HepG2 (cell line): ENCODE results near the gene LY6G5B. TPM values are rescaled to one million over a fixed set of nuclear protein-coding genes. Genes with fewer than 3 reads are reported as not detected.
"Not testable (repeated sequence)": the region's sequence is repeated elsewhere in the genome, so short reads cannot be mapped to it uniquely, and the experiment has no call there.

Source experiments
- ATAC-seq: fragments of 200-7000 bp; cut with Tn5 transposase; 3 replicates; pipeline ENCODE4 v1.9.1; 2020; ENCODE audit warnings: mild to moderate bottlenecking, moderate library complexity
- BruUV-seq: library from RNA; stranded (reverse); fragments of 400-500 nt; replicated peaks from 2 replicates; lab custom pipeline; 2021; lab: Mats Ljungman, UMichigan
- CTCF ChIA-PET: fragments of 300-600 bp; formaldehyde crosslinking; extraction: SDS; loops from one replicate; lab custom pipeline; 2021; ENCODE audit warnings: low total read pairs, inconsistent platforms, low intra/inter-chr PET ratio; lab: Yijun Ruan, JAX
- POLR2A ChIA-PET: fragments of 350-600 bp; sonication (Branson Sonifier 250); formaldehyde crosslinking; loops from one replicate; lab custom pipeline; 2020; ENCODE audit warnings: antibody characterized with exemption, inconsistent platforms; lab: Yijun Ruan, JAX
- DNase-seq: peaks from one replicate; pipeline ENCODE4 v3.0.0-alpha.2; 2015; ENCODE audit warnings: low spot score
- FAIRE-seq: peaks from 3 replicates; lab custom pipeline; 2011; peaks lifted over from hg19 to GRCh38; lab: Jason Lieb, UNC
- H2AFZ ChIP-seq: one replicate; pipeline ENCODE4 v1.6.1; 2011; ENCODE audit warnings: low read length, inconsistent platforms
- H3K27ac ChIP-seq: fragments of 300-600 bp; 3 replicates; pipeline ENCODE4 v1.8.0; 2011; ENCODE audit warnings: mixed run types, mild to moderate bottlenecking, mixed read lengths, low read length, inconsistent platforms; ENCODE audit not compliant: insufficient read depth; ENCODE audit errors: extremely low read length
- H3K27me3 ChIP-seq, 2 experiments: fragments of 200-600 bp in 1 of 2; 2 replicates in 1 of 2; 3 replicates in 1 of 2; pipeline versions ENCODE4 v1.6.0 to v1.8.0; 2011; ENCODE audit warnings: low read length in 2 of 2, mild to moderate bottlenecking in 2 of 2, moderate library complexity in 2 of 2, inconsistent platforms in 1 of 2; ENCODE audit not compliant: insufficient read depth in 2 of 2, control insufficient read depth in 1 of 2
- H3K36me3 ChIP-seq, 2 experiments: fragments of 200-600 bp in 1 of 2; replicated peaks in 1 of 2; 2 replicates in 1 of 2; 3 replicates in 1 of 2; pipeline versions ENCODE4 v1.5.1 to v1.8.0; 2011; ENCODE audit warnings: low read length in 2 of 2, inconsistent platforms in 1 of 2; ENCODE audit not compliant: insufficient read depth in 2 of 2, control insufficient read depth in 1 of 2
- H3K4me1 ChIP-seq: 2 replicates; pipeline ENCODE4 v1.5.1; 2012; ENCODE audit warnings: low read length, inconsistent platforms; ENCODE audit not compliant: insufficient read depth
- H3K4me2 ChIP-seq: 2 replicates; pipeline ENCODE4 v1.6.0; 2011; ENCODE audit warnings: low read depth, low read length, inconsistent platforms
- H3K4me3 ChIP-seq, 3 experiments: fragments of 200-600 bp in 1 of 3; sonication (generic), shearing (Covaris generic) in 1 of 3; replicated peaks in 1 of 3; 2 replicates each; pipeline ENCODE4 v1.5.1; 2011 to 2016; ENCODE audit warnings: low read length in 3 of 3, inconsistent platforms in 2 of 3, low read depth in 2 of 3, mild to moderate bottlenecking in 2 of 3, control low read depth in 1 of 3, mixed read lengths in 1 of 3; ENCODE audit not compliant: insufficient read depth in 1 of 3
- H3K79me2 ChIP-seq: one replicate; pipeline ENCODE4 v1.6.1; 2011; ENCODE audit warnings: low read length, inconsistent platforms; ENCODE audit not compliant: insufficient read depth
- H3K9ac ChIP-seq: 2 replicates; pipeline ENCODE4 v1.6.0; 2011; ENCODE audit warnings: mild to moderate bottlenecking, low read depth, low read length, inconsistent platforms; ENCODE audit not compliant: insufficient read depth
- H3K9me3 ChIP-seq: 2 replicates; pipeline ENCODE4 v1.5.1; 2012; ENCODE audit warnings: mild to moderate bottlenecking, low read length
- H4K20me1 ChIP-seq: 2 replicates; pipeline ENCODE4 v1.6.0; 2011; ENCODE audit warnings: inconsistent platforms, mild to moderate bottlenecking, low read length, moderate library complexity; ENCODE audit not compliant: insufficient read depth
- BRD4 ChIP-seq: sonication (generic); formaldehyde crosslinking; IDR thresholded peaks from 2 replicates; pipeline ENCODE4 v1.4.0; 2020; ENCODE audit warnings: missing genetic modification reagents
- CEBPG ChIP-seq: IDR thresholded peaks from 2 replicates; pipeline ENCODE4 v1.6.1; 2016
- ZNF121 ChIP-seq: sonication (generic); formaldehyde crosslinking; IDR thresholded peaks from 2 replicates; pipeline ENCODE4 v1.5.0; 2020; ENCODE audit warnings: mild to moderate bottlenecking, missing genetic modification reagents
- ZNF292 ChIP-seq: sonication (generic); formaldehyde crosslinking; IDR thresholded peaks from 2 replicates; pipeline ENCODE4 v1.8.1; 2022; ENCODE audit warnings: mild to moderate bottlenecking, low read depth, missing genetic modification reagents, borderline replicate concordance
- whole genome bisulfite sequencing: methylation state at CpG from one replicate; pipeline ENCODE4 v1.1.6; 2017; ENCODE audit warnings: low lambda C conversion rate; 5-methylcytosine and 5-hydroxymethylcytosine counted together
- in situ Hi-C: cut with HindIII; loops from 2 replicates; pipeline ENCODE4 v1.10.0; 2017; ENCODE audit warnings: low pct_unique_long_range_greater_than_20kb; ENCODE audit not compliant: extremely low pct_ligation_motif_present
- intact Hi-C: fragments of 100-400 bp; cut with micrococcal nuclease; formaldehyde crosslinking; loops from one replicate; pipeline ENCODE4 v1.10.0; 2022; ENCODE audit not compliant: unreplicated experiment
- polyA plus RNA-seq, 8 experiments: library from polyadenylated mRNA; depleted of rRNA in 3 of 8; stranded (reverse) in 7 of 8; unstranded in 1 of 8; fragments of >200 nt; fragmentation: Illumina TruSeq in 4 of 8; extraction: Trizol in 4 of 8; gene quantifications; 2 replicates each; pipeline versions ENCODE4 v1.2.1 to v1.2.3, GENCODE V29; 2011 to 2016; ENCODE audit warnings: low read depth in 4 of 8, missing spikeins in 1 of 8, mixed read lengths in 1 of 8; ENCODE audit not compliant: insufficient read depth in 1 of 8
- total RNA-seq, 5 experiments: library from RNA; depleted of rRNA; stranded (reverse); fragments of >200 nt; fragmentation: Illumina TruSeq; extraction: Trizol; gene quantifications; 2 replicates each; pipeline ENCODE4 v1.2.3, GENCODE V29; 2016; ENCODE audit warnings: low read depth in 1 of 5
- TF ChIP-seq, protein P1 (sequence below): sonication (generic); formaldehyde crosslinking; IDR thresholded peaks from 2 replicates; pipeline ENCODE4 v1.5.0; 2020; ENCODE audit warnings: mild to moderate bottlenecking, missing genetic modification reagents
- TF ChIP-seq, protein P2 (sequence below): sonication (generic); formaldehyde crosslinking; IDR thresholded peaks from 2 replicates; pipeline ENCODE4 v1.4.0; 2020; ENCODE audit warnings: missing genetic modification reagents, mild to moderate bottlenecking, borderline replicate concordance

LY6G5B gene
- total and polyA plus RNA-seq, 2 of the 13 experiments (the other 11 are each of a cell fraction or from before 2014, with no cell fraction given): 7.8 to 15.7 TPM

DNA sequence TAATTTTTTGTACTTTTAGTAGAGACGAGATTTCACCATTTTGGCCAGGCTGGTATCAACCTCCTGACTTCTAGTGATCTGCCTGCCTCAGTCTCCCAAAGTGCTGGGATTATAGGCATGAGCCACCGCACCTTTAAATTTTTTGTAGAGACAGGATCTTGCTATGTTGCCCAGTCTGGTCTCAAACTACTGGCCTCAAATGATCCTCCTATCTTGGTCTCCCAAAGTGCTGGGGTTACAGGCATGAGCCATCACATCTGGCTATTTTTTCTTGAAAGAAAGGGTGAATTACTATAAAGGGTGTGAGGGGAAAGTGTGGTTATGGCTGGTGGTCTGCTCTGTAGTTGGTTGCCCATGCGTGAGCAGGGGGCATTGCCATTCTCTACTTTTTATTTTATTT is 38.4 kb downstream of the LY6G5B start:
- in situ Hi-C loops (no loop called here), intact Hi-C loops (no loop called here)
- Histone ChIP-seq H2AFZ (no peak overlapping the region), H3K9me3 (no peaks in the 10 kb centered on the region), H3K36me3 (no peaks in the 10 kb centered on the region), H3K9ac (no peak overlapping the region), H4K20me1 (no peaks in the 10 kb centered on the region), H3K4me3 (no peak overlapping the region), H3K4me1 (peaks cover 18% of the 10 kb centered on the region), H3K27ac (no peak overlapping the region), H3K27me3 (peaks cover 9 to 35% of the 10 kb centered on the region in 2 experiments; a peak in 3 of 5 replicates), H3K4me2 (no peak overlapping the region), H3K79me2 (no peaks in the 10 kb centered on the region)
- no peak for ATAC-seq
- 85% methylated on average over 3 of the region's 3 CpGs for WGBS
- FAIRE-seq: no peak
- POLR2A ChIA-PET: interaction anchor here (1.2 kb wide), 1 partner anchor 237 kb away, joined by 3 read pairs; the partner anchor contains the start of gene CFB
- TF ChIP-seq BRD4 (CRISPR knock-in tag): no peak
- peak; percentile 76 for TF ChIP-seq ZNF121 (CRISPR knock-in tag)
- no peak for DNase-seq
- BruUV-seq: no TSS peak
- CTCF ChIA-PET: no interaction called here

DNA sequence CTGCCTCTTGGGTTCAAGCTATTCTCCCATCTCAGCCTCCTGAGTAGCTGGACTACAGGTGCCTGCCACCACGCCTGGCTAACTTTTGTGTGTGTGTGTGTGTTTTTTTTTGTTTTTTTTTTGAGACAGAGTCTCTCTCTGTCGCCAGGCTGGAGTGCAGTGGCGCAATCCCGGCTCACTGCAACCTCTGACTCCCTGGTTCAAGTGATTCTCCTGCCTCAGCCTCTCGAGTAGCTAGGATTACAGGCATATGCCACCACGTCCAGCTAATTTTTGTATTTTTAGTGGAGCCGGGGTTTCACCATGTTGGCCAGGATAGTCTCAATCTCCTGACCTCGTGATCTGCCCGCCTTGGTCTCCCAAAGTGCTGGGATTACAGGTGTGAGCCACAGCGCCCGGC is 39.4 kb downstream of the LY6G5B start:
- POLR2A ChIA-PET: interaction anchor here (1.1 kb wide), 1 partner anchor 57 kb away, joined by 4 read pairs; no protein-coding TSS in a partner anchor
- H2AFZ ChIP-seq, H3K9me3 ChIP-seq, H3K36me3 ChIP-seq, H3K9ac ChIP-seq, H3K27ac ChIP-seq, H3K4me2 ChIP-seq, ATAC-seq, DNase-seq, BruUV-seq, intact Hi-C loops, in situ Hi-C loops, FAIRE-seq, CTCF ChIA-PET, H3K4me3 ChIP-seq, H4K20me1 ChIP-seq, H3K79me2 ChIP-seq: not testable (repeated sequence)
- TF ChIP-seq ZNF292 (0 out of 2 replicates have a peak, but pooled peaks have one; percentile 32), CEBPG (CRISPR knock-in tag) (peak; percentile 64)
- TF ChIP-seq, protein P1, sequence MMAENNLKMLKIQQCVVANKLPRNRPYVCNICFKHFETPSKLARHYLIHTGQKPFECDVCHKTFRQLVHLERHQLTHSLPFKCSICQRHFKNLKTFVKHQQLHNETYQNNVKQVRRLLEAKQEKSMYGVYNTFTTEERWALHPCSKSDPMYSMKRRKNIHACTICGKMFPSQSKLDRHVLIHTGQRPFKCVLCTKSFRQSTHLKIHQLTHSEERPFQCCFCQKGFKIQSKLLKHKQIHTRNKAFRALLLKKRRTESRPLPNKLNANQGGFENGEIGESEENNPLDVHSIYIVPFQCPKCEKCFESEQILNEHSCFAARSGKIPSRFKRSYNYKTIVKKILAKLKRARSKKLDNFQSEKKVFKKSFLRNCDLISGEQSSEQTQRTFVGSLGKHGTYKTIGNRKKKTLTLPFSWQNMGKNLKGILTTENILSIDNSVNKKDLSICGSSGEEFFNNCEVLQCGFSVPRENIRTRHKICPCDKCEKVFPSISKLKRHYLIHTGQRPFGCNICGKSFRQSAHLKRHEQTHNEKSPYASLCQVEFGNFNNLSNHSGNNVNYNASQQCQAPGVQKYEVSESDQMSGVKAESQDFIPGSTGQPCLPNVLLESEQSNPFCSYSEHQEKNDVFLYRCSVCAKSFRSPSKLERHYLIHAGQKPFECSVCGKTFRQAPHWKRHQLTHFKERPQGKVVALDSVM (CRISPR knock-in tag): 0 out of 2 replicates have a peak, but pooled peaks have one; percentile 57
- TF ChIP-seq, protein P2, sequence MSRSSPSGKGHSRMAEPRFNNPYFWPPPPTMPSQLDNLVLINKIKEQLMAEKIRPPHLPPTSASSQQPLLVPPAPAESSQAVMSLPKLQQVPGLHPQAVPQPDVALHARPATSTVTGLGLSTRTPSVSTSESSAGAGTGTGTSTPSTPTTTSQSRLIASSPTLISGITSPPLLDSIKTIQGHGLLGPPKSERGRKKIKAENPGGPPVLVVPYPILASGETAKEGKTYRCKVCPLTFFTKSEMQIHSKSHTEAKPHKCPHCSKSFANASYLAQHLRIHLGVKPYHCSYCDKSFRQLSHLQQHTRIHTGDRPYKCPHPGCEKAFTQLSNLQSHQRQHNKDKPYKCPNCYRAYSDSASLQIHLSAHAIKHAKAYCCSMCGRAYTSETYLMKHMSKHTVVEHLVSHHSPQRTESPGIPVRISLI (CRISPR knock-in tag): peak; percentile 71; the same call in 1 of the 2 replicates
- Histone ChIP-seq H3K27me3 (peaks cover 9 to 36% of the 10 kb centered on the region in 2 experiments; a peak in 3 of 5 replicates), H3K4me1 (peaks cover 21% of the 10 kb centered on the region)
- 25% methylated on average over 11 of the region's 11 CpGs for WGBS
